Chondrocyte (in vitro differentiated cells): ENCODE data around the gene COL5A1. TPM values are rescaled to one million over a fixed set of nuclear protein-coding genes. Genes with fewer than 3 reads are reported as not detected.

ENCODE experiments used
- DNase-seq: peaks from one replicate; pipeline ENCODE4 v3.0.0; 2021; ENCODE audit warnings: mixed read lengths, low spot score
- H3K27ac Mint-ChIP-seq: one replicate; pipeline ENCODE4 v1.8.0; 2021; ENCODE audit warnings: mild to moderate bottlenecking, moderate library complexity, mixed read lengths; ENCODE audit not compliant: unreplicated experiment
- H3K27me3 Mint-ChIP-seq: 2 replicates; pipeline ENCODE4 v1.8.0; 2021; ENCODE audit warnings: low read depth, mixed read lengths
- H3K36me3 Mint-ChIP-seq: 2 replicates; pipeline ENCODE4 v1.8.0; 2021; ENCODE audit warnings: low read depth, mixed read lengths
- H3K4me1 Mint-ChIP-seq: 2 replicates; pipeline ENCODE4 v1.8.0; 2021; ENCODE audit warnings: low read depth, mild to moderate bottlenecking, mixed read lengths
- H3K4me3 Mint-ChIP-seq: one replicate; pipeline ENCODE4 v1.8.0; 2021; ENCODE audit warnings: mild to moderate bottlenecking, moderate library complexity, mixed read lengths; ENCODE audit not compliant: unreplicated experiment
- H3K9me3 Mint-ChIP-seq: 2 replicates; pipeline ENCODE4 v1.8.0; 2021; ENCODE audit warnings: low read depth, mixed read lengths
- total RNA-seq: library from RNA; stranded (reverse); gene quantifications from 3 replicates; pipeline ENCODE4 v1.2.1, GENCODE V29; 2021
- TF ChIP-seq, protein P1 (sequence below): fragments of 200-600 bp; sonication (generic); IDR thresholded peaks from 2 replicates; pipeline ENCODE4 v1.5.0; 2021; ENCODE audit warnings: antibody characterized with exemption, mild to moderate bottlenecking, moderate library complexity

The COL5A1 gene
- total RNA-seq, 1 donor from 2014 or later, result 2,235 TPM

DNA sequence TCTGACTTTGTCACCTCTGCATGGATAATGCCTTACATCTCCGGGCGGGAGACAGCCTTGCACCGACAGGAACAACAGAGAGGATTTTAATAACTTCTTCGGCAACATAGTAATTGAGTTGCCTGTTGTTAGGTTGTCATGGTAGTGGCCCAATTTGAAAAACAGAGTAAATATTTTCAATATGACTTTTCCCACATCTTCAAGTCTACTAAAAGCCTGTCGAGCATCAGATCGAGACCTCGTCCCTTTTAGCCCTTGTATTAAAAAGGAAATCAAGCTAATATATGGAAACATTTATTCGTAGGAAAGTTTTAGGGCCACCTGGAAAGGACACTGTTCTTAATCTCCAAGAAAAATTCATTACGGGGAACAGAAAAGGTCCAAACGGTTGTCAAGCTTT lies 168.2 kb downstream of the COL5A1 start:
- Mint-ChIP-seq H3K9me3 (no peaks in the 10 kb centered on the region), H3K27ac (peak overlapping the region; percentile 96), H3K27me3 (no peaks in the 10 kb centered on the region), H3K4me1 (peaks cover 99% of the 10 kb centered on the region), H3K36me3 (peaks cover 57% of the 10 kb centered on the region), H3K4me3 (no peak overlapping the region)
- TF ChIP-seq, protein P1, sequence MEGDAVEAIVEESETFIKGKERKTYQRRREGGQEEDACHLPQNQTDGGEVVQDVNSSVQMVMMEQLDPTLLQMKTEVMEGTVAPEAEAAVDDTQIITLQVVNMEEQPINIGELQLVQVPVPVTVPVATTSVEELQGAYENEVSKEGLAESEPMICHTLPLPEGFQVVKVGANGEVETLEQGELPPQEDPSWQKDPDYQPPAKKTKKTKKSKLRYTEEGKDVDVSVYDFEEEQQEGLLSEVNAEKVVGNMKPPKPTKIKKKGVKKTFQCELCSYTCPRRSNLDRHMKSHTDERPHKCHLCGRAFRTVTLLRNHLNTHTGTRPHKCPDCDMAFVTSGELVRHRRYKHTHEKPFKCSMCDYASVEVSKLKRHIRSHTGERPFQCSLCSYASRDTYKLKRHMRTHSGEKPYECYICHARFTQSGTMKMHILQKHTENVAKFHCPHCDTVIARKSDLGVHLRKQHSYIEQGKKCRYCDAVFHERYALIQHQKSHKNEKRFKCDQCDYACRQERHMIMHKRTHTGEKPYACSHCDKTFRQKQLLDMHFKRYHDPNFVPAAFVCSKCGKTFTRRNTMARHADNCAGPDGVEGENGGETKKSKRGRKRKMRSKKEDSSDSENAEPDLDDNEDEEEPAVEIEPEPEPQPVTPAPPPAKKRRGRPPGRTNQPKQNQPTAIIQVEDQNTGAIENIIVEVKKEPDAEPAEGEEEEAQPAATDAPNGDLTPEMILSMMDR, result no peak
- DNase-seq, result no peak

DNA sequence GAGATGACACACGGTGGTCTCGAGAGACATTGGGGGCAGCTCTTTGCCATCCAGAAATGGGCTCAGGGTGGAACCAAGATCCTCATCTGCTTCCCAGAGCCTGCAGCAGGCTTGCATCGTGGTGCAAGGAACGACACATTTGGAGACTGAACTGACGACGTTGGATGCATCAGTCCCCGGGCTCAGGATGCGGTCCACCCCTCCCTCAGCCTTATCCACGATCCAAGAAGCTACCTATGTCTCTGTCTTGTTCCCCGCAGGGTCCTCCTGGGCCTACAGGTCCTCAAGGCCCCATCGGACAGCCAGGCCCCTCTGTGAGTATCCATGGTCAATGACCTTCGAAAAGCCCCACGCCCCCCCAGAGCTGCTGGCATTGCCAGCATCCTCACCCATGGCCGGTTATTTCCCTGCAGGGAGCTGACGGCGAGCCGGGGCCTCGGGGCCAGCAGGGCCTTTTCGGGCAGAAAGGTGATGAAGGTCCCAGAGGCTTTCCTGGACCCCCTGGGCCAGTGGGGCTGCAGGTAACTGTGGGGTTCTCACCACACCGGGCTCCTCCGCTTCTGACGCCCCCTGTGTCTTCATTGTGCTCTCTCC lies 169.6 kb downstream of the COL5A1 start:
- Mint-ChIP-seq H3K27me3 (no peaks in the 10 kb centered on the region), H3K36me3 (peaks cover 60% of the 10 kb centered on the region), H3K4me1 (peaks cover 96% of the 10 kb centered on the region), H3K4me3 (no peak overlapping the region), H3K9me3 (no peaks in the 10 kb centered on the region), H3K27ac (peak overlapping the region; percentile 96)
- no peak for DNase-seq
- TF ChIP-seq, protein P1, result no peak

DNA sequence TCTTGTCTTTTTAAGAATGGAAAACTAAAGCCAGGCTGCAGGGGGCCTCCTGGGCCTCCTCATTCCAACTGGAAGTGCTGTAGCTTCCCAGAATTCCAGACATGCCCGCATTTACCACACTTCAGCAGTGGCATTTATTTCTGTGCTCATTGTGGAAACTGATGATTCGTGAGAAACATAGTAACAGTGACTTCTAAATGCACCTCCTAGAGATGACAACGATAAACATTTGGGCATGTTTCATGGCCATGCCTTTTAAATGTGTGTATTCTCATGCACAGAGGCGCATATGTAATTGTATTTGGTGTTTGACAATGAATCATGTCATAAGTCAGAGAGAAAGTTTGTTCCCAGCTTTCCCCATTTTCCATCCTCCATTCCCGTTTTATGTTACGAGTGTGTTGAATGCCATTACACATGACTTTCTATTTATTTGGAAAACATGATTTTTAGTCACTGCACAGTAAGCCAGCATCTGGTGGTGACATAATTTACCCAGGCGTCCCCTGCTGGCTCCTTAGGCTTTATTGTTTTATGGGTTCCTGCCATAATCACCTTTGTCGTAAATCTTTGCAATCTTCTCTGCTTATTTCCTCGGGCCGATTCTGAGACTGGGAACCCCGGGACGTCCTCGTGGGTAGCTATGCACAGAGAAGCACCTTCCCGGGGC lies 170.2 kb downstream of the COL5A1 start:
- peaks cover 91% of the 10 kb centered on the region for H3K4me1 Mint-ChIP-seq
- no peaks in the 10 kb centered on the region for H3K27me3 Mint-ChIP-seq
- peak overlapping the region; percentile 96 for H3K27ac Mint-ChIP-seq
- DNase-seq, result no peak
- no peaks in the 10 kb centered on the region for H3K9me3 Mint-ChIP-seq
- peaks cover 59% of the 10 kb centered on the region for H3K36me3 Mint-ChIP-seq
- TF ChIP-seq, protein P1, result peak; percentile 36
- peak overlapping the region; percentile 23 for H3K4me3 Mint-ChIP-seq

DNA sequence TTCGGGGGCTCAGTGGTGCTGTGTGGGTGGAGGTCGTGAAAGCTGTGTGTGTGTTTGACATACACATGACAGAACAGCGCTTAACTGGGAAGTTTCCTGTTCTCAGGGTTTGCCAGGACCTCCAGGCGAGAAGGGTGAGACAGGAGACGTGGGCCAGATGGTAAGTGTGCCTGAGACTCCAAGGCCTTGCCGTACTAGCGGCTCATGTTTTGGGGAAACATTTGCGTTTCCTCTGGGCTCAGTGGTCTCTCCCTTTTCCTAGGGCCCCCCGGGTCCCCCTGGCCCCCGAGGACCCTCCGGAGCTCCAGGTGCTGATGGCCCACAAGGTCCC lies 170.7 kb downstream of the COL5A1 start:
- TF ChIP-seq, protein P1, result no peak
- no peak for DNase-seq
- H3K4me3 Mint-ChIP-seq, result peak overlapping the region; percentile 23
- H3K27me3 Mint-ChIP-seq, result no peaks in the 10 kb centered on the region
- peak overlapping the region; percentile 96 for H3K27ac Mint-ChIP-seq
- no peaks in the 10 kb centered on the region for H3K9me3 Mint-ChIP-seq
- peaks cover 62% of the 10 kb centered on the region for H3K36me3 Mint-ChIP-seq
- peaks cover 86% of the 10 kb centered on the region for H3K4me1 Mint-ChIP-seq

DNA sequence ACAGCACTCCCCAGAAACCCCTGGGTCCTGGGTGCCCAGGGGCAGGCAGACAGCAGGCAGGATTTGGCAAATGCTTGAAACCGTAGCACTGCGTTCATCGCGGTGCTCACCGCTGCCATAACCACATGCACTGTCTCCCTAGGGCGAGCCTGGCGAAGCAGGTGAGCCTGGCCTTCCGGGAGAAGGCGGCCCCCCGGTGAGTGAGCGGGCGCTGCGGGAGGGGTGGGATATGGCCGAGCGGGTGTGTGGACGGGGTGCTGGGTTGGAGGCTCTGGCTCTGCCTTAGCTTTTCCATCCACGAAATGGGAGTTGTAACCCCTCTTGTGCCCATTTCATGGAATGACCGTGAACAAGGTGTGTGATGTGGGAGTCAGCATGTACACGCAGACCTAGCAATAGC lies 172.2 kb downstream of the COL5A1 start:
- DNase-seq, result no peak
- TF ChIP-seq, protein P1, result no peak
- H3K27me3 Mint-ChIP-seq, result no peaks in the 10 kb centered on the region
- peaks cover 73% of the 10 kb centered on the region for H3K4me1 Mint-ChIP-seq
- H3K27ac Mint-ChIP-seq, result peak overlapping the region; percentile 89
- no peak overlapping the region for H3K4me3 Mint-ChIP-seq
- no peaks in the 10 kb centered on the region for H3K9me3 Mint-ChIP-seq
- H3K36me3 Mint-ChIP-seq, result peaks cover 59% of the 10 kb centered on the region
